GM21737 (cell line): ENCODE measurements around the gene PHLPP1.

ENCODE experiments used
- ATAC-seq: cut with Tn5 transposase; IDR thresholded peaks from one replicate; pipeline ENCODE4 v1.9.1; 2021; ENCODE audit warnings: mild to moderate bottlenecking, moderate library complexity; ENCODE audit not compliant: unreplicated experiment

PHLPP1 gene

GRCh38 chr18:62771494-62772270, 56.3 kb downstream of the PHLPP1 start:
- no peak for ATAC-seq

GRCh38 chr18:62772860-62773584, 57.7 kb downstream of the PHLPP1 start:
- ATAC-seq, result no peak

GRCh38 chr18:62773691-62774090, 58.4 kb downstream of the PHLPP1 start:
- ATAC-seq, result no peak

GRCh38 chr18:62776024-62776570, 60.8 kb downstream of the PHLPP1 start:
- no peak for ATAC-seq

- ATAC-seq, result no peak
These were observed 62.5 kb downstream of the PHLPP1 start for GRCh38 chr18:62777814-62778213.

GRCh38 chr18:62778976-62779869, 63.9 kb downstream of the PHLPP1 start:
- no peak for ATAC-seq

GRCh38 chr18:62781262-62781661, 65.9 kb downstream of the PHLPP1 start:
- no peak for ATAC-seq

- no peak for ATAC-seq
These were observed 66.6 kb downstream of the PHLPP1 start for GRCh38 chr18:62781893-62782292.

- ATAC-seq, result peak; percentile 50
These were observed 69.1 kb downstream of the PHLPP1 start for GRCh38 chr18:62784338-62784965.

- no peak for ATAC-seq
These were observed 69.6 kb downstream of the PHLPP1 start for GRCh38 chr18:62784966-62785413.

GRCh38 chr18:62786689-62787088, 71.3 kb downstream of the PHLPP1 start:
- ATAC-seq, result no peak

- ATAC-seq, result no peak
These were observed 72.8 kb downstream of the PHLPP1 start for GRCh38 chr18:62788111-62788510.

- no peak for ATAC-seq
These were observed 73.5 kb downstream of the PHLPP1 start for GRCh38 chr18:62788876-62789275.

- no peak for ATAC-seq
These were observed 75.8 kb downstream of the PHLPP1 start for GRCh38 chr18:62790871-62791772.

- no peak for ATAC-seq
These were observed 76.7 kb downstream of the PHLPP1 start for GRCh38 chr18:62792016-62792415.

GRCh38 chr18:62795813-62796212, 80.5 kb downstream of the PHLPP1 start:
- ATAC-seq, result no peak

- no peak for ATAC-seq
These were observed 80.9 kb downstream of the PHLPP1 start for GRCh38 chr18:62796216-62796621.

GRCh38 chr18:62797329-62797728, 82.0 kb downstream of the PHLPP1 start:
- ATAC-seq, result no peak

GRCh38 chr18:62799977-62800376, 84.6 kb downstream of the PHLPP1 start:
- ATAC-seq, result no peak
